Measurements from ENCODE around the gene GAPVD1.
A peak's percentile ranks its signal among the peaks of the same experiment; 100 is the strongest.

GAPVD1 gene

DNA sequence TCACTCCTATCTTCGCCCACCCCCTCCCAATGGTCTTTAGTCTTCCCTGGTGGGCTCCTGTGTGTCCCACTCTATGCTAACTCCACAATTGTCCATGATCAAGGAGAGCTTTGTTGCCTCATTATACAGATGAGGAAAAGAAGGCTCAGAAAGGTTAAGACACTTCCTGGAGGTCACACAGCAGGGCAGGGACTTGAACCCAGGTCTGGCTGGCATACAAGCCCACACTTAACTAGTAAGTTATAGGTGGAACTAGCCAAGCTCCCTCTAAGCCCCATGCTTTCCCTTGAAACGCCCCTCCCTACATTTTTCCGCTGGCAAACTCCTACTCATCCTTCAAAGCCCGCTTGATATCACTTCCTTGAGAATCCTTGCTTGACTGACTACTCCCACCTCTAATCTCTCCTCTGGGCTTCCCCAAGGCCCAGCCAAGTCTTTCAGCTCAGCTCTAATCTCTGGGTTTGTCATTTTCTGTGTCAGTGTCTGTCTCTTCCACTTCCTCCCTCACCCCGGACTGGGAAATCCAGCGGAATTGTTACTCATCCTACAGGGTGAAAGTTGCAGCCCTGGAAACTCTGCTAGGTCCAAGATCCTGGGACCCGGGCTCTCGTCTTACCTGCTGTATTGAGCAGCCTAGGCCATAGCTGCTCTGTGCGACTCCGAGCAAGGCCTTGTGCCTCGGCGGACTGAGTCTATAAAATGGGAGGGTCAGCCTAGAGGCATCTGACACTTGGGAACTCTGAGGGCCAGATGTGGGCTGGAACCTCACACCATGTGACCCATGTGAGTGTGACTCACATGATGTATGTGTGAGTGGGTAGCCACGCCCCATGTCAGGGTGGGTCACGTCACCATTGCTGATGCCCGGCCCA lies 144.5 kb downstream of the GAPVD1 start:
- Histone ChIP-seq H3K4me1 (ENCODE audit: low read depth, poor library complexity, severe bottlenecking) (no peaks in the 10 kb centered on the region), H3K4me2 (no peak overlapping the region), H3K79me2 (ENCODE audit: insufficient read depth, low read depth) (no peaks in the 10 kb centered on the region), H4K20me1 (ENCODE audit: insufficient read depth) (no peaks in the 10 kb centered on the region), H3K36me3 (ENCODE audit: insufficient read depth) (no peaks in the 10 kb centered on the region), H3K27me3 (ENCODE audit: insufficient read depth, low read depth) (no peaks in the 10 kb centered on the region), H3K9ac (no peak overlapping the region), H2AFZ (ENCODE audit: low read depth) (no peak overlapping the region), H3K27ac (no peak overlapping the region), H3K4me3 (IDR thresholded peaks at IDR 0.05; ENCODE audit: insufficient read depth, low read depth, low read length) (no peak overlapping the region)
- TF ChIP-seq, protein P1, sequence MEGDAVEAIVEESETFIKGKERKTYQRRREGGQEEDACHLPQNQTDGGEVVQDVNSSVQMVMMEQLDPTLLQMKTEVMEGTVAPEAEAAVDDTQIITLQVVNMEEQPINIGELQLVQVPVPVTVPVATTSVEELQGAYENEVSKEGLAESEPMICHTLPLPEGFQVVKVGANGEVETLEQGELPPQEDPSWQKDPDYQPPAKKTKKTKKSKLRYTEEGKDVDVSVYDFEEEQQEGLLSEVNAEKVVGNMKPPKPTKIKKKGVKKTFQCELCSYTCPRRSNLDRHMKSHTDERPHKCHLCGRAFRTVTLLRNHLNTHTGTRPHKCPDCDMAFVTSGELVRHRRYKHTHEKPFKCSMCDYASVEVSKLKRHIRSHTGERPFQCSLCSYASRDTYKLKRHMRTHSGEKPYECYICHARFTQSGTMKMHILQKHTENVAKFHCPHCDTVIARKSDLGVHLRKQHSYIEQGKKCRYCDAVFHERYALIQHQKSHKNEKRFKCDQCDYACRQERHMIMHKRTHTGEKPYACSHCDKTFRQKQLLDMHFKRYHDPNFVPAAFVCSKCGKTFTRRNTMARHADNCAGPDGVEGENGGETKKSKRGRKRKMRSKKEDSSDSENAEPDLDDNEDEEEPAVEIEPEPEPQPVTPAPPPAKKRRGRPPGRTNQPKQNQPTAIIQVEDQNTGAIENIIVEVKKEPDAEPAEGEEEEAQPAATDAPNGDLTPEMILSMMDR (conservative IDR thresholded peaks at IDR 0.05; ENCODE audit: low read depth, low read length): no peak

DNA sequence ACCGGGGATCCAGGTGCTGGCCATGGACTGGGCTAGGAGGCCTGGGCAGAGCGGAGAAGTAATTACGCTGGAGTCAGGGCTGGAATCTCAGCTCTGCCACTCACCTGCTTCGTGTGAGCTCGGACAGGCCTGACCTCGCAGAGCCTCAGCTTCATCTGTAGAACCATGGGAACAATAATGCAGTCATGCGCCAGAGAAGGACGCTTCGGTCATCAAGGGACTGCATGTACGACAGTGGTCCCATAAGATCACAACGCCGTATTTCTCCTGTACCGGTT lies 145.1 kb downstream of the GAPVD1 start:
- no peak overlapping the region for H2AFZ ChIP-seq (ENCODE audit: low read depth)
- H3K36me3 ChIP-seq (ENCODE audit: insufficient read depth): no peaks in the 10 kb centered on the region
- H3K4me3 ChIP-seq (IDR thresholded peaks at IDR 0.05; ENCODE audit: insufficient read depth, low read depth, low read length): no peak overlapping the region
- H3K4me2 ChIP-seq: no peak overlapping the region
- no peak overlapping the region for H3K9ac ChIP-seq
- no peaks in the 10 kb centered on the region for H3K4me1 ChIP-seq (ENCODE audit: low read depth, poor library complexity, severe bottlenecking)
- H3K27ac ChIP-seq: no peak overlapping the region
- no peaks in the 10 kb centered on the region for H3K79me2 ChIP-seq (ENCODE audit: insufficient read depth, low read depth)
- TF ChIP-seq, protein P1 (conservative IDR thresholded peaks at IDR 0.05; ENCODE audit: low read depth, low read length): no peak
- H3K27me3 ChIP-seq (ENCODE audit: insufficient read depth, low read depth): no peaks in the 10 kb centered on the region
- H4K20me1 ChIP-seq (ENCODE audit: insufficient read depth): no peaks in the 10 kb centered on the region

DNA sequence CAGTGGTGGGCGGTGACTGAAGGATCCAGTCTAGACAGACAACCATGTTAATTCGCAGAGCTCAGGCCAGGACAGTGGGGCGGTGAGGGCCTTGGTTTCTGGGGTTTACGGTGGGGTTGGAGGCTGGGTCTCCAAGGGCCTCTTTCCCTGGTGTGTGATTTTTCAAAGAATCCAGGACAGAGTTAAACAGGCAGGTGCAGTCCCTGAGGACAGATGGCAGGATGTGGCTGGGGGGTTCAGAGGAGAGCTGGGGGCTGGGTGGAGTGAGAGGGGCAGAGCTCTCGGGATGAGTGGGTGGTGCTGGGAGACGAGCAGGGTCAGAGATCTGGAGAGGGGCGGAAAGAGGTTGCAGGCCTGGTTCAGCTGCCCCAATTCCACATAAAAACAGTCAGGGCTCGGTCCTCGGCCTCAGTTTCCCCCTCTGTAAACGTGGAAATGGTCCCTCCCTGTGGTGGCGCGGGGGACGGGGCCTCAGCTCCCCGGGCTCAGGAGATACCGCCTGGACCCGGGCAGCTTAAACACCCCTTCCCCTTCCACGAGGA lies 145.9 kb downstream of the GAPVD1 start:
- Histone ChIP-seq H3K4me2 (peak overlapping the region; percentile 78), H3K36me3 (ENCODE audit: insufficient read depth) (no peaks in the 10 kb centered on the region), H3K79me2 (ENCODE audit: insufficient read depth, low read depth) (no peaks in the 10 kb centered on the region), H3K9ac (peak overlapping the region; percentile 19; the same call in 1 of the 2 replicates), H3K4me3 (IDR thresholded peaks at IDR 0.05; ENCODE audit: insufficient read depth, low read depth, low read length) (no peak overlapping the region), H3K4me1 (ENCODE audit: low read depth, poor library complexity, severe bottlenecking) (no peaks in the 10 kb centered on the region), H2AFZ (ENCODE audit: low read depth) (peak overlapping the region; percentile 65), H3K27ac (no peak overlapping the region), H4K20me1 (ENCODE audit: insufficient read depth) (no peaks in the 10 kb centered on the region), H3K27me3 (ENCODE audit: insufficient read depth, low read depth) (no peaks in the 10 kb centered on the region)
- TF ChIP-seq, protein P1 (conservative IDR thresholded peaks at IDR 0.05; ENCODE audit: low read depth, low read length): no peak

DNA sequence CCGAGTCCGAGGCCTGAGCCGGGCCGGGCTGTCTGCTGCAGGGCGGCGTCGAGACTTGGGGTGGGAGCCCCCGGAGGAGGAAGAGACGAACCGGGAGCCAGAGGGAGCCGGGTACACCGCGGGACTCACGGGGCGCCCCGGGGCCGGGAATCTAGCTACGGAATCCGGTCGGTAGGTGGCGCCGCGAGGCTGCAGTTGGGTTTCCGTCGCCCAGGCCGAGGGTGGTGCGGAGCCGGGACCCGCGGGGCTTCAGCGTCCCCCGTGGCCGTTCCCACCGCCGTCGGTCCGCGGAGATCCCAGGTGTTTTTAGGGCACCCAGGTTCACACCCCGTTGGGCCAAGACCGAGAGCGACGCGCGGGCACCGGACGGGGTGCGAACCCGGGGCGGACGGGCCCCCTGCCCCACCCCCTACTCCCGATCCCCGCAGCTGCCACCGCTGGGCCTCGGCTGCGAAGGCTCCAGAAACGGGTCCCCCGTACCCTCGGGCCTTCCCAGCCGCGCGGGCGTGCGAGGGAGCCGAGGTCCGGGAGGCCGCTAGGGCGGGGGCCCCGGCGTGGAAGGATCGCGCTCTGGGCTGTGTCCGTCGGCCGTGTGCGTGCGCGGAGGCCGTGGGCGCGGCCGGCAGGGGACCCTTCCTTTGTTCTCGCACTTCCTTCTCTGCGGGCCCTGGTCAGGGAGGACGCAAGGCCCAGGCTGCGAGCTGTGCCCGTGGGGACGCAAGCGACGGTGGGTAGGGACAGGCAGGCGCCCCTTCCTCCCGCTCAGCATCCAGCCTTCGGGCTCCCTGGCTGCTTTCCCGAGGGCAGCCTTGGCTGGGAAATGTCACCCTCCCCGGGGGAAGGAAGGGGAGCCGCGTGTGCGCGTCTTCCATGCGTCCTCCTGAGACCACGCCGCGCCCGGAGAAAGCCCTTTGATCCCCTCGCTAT lies 146.6 kb downstream of the GAPVD1 start:
- Histone ChIP-seq H3K36me3 (ENCODE audit: insufficient read depth) (no peaks in the 10 kb centered on the region), H3K9ac (peak overlapping the region; percentile 19; the same call in 1 of the 2 replicates), H3K4me2 (peak overlapping the region; percentile 78), H3K4me3 (IDR thresholded peaks at IDR 0.05; ENCODE audit: insufficient read depth, low read depth, low read length) (no peak overlapping the region), H4K20me1 (ENCODE audit: insufficient read depth) (no peaks in the 10 kb centered on the region), H3K27ac (no peak overlapping the region), H3K79me2 (ENCODE audit: insufficient read depth, low read depth) (no peaks in the 10 kb centered on the region), H2AFZ (ENCODE audit: low read depth) (peak overlapping the region; percentile 65), H3K4me1 (ENCODE audit: low read depth, poor library complexity, severe bottlenecking) (no peaks in the 10 kb centered on the region), H3K27me3 (ENCODE audit: insufficient read depth, low read depth) (no peaks in the 10 kb centered on the region)
- TF ChIP-seq, protein P1 (conservative IDR thresholded peaks at IDR 0.05; ENCODE audit: low read depth, low read length): peak; percentile 72

Data from KMS-11 (cell line).